A673 (cell line): ENCODE results near the gene GTF2IRD2.
"Not testable (repeated sequence)": the region's sequence is repeated elsewhere in the genome, so short reads cannot be mapped to it uniquely, and the experiment has no call there.

Experiments
- EZH2 ChIP-seq: fragments of 200-600 bp; sonication (generic); IDR thresholded peaks from 2 replicates; pipeline ENCODE4 v1.6.1; 2017; ENCODE audit warnings: borderline replicate concordance, low read depth, mild to moderate bottlenecking, mixed read lengths, antibody characterized with exemption, low read length; ENCODE audit not compliant: poor library complexity, severe bottlenecking
- TF ChIP-seq, protein P1 (sequence below): fragments of 300-800, 200-600 bp; sonication (generic); conservative IDR thresholded peaks from 2 replicates; pipeline ENCODE4 v1.5.1; 2017; ENCODE audit warnings: low read depth, mild to moderate bottlenecking, antibody characterized with exemption, low read length, moderate library complexity, mixed read lengths

DNA sequence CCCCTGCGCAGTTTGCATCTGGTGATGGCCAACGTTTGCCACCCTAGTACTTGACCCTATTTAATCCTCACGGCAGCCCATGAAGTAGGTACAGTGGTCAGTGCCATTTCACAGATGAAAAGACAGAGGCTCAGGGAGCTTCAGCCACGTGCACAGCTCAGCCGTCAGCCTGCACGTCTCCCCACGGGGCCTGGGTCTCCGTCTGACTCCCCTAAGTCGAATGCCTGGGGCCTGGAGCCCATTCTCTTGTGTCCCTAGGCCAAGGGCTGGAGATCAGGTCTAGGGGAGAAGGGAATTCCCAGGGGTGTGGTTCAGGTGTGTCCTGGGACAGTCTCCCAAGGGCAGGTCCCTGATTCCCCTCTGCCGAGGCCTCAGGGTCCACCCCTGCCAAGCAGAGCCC, 84.4 kb downstream of the GTF2IRD2 start:
- TF ChIP-seq, protein P1, sequence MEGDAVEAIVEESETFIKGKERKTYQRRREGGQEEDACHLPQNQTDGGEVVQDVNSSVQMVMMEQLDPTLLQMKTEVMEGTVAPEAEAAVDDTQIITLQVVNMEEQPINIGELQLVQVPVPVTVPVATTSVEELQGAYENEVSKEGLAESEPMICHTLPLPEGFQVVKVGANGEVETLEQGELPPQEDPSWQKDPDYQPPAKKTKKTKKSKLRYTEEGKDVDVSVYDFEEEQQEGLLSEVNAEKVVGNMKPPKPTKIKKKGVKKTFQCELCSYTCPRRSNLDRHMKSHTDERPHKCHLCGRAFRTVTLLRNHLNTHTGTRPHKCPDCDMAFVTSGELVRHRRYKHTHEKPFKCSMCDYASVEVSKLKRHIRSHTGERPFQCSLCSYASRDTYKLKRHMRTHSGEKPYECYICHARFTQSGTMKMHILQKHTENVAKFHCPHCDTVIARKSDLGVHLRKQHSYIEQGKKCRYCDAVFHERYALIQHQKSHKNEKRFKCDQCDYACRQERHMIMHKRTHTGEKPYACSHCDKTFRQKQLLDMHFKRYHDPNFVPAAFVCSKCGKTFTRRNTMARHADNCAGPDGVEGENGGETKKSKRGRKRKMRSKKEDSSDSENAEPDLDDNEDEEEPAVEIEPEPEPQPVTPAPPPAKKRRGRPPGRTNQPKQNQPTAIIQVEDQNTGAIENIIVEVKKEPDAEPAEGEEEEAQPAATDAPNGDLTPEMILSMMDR: not testable (repeated sequence)
- TF ChIP-seq EZH2: not testable (repeated sequence)
